Measurements from ENCODE around the gene KBTBD4. TPM values are rescaled to one million over a fixed set of nuclear protein-coding genes. Genes with fewer than 3 reads are reported as not detected.
"Not testable (repeated sequence)": the region's sequence is repeated elsewhere in the genome, so short reads cannot be mapped to it uniquely, and the experiment has no call there.

Gene KBTBD4
- total and polyA plus RNA-seq, 8 donors: 13.3 to 21.5 (median 19.5) TPM

DNA sequence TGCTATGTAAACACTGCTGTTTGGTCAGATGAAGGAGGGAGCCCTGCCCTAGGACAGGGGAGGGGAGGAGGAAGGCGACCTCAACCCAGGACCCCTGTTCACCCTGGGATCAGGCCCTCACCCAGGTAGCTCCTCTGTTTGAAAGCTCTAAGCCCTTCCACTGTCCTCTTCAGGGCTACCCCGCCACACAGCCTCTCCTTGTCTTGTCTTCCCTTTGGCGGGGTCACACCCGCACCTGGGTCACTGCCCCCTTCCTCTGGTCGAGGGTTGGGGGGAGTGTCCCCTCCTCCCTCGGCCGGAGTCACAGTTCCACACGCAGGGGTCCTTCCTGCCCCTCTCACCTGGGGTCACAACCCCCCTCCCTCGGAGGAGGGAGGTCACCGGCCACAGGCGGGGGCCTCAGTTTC, 13.8 kb downstream of the KBTBD4 start:
- Histone ChIP-seq H3K9me3 (no peaks in the 10 kb centered on the region), H3K27ac (peak overlapping the region; percentile 72 to 82), H3K4me1 (peaks cover 5 to 32% of the 10 kb centered on the region in 2 donors), H3K4me3 (peak overlapping the region; percentile 90 to 96), H3K27me3 (no peaks in the 10 kb centered on the region), H3K36me3 (peaks cover 0 to 8% of the 10 kb centered on the region in 2 donors)
- TF ChIP-seq, protein P1, sequence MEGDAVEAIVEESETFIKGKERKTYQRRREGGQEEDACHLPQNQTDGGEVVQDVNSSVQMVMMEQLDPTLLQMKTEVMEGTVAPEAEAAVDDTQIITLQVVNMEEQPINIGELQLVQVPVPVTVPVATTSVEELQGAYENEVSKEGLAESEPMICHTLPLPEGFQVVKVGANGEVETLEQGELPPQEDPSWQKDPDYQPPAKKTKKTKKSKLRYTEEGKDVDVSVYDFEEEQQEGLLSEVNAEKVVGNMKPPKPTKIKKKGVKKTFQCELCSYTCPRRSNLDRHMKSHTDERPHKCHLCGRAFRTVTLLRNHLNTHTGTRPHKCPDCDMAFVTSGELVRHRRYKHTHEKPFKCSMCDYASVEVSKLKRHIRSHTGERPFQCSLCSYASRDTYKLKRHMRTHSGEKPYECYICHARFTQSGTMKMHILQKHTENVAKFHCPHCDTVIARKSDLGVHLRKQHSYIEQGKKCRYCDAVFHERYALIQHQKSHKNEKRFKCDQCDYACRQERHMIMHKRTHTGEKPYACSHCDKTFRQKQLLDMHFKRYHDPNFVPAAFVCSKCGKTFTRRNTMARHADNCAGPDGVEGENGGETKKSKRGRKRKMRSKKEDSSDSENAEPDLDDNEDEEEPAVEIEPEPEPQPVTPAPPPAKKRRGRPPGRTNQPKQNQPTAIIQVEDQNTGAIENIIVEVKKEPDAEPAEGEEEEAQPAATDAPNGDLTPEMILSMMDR (IDR thresholded peaks at IDR 0.05): no peak
- intact Hi-C loops (cut with DNase I): loop anchor here in 1 of 2 donors (10.0 kb wide), 1 partner anchor 80 kb away; no protein-coding TSS in a partner anchor
- ATAC-seq (peak; percentile 21), DNase-seq (no peak)

GRCh38 chr11:47564366-47564765, 14.4 kb downstream of the KBTBD4 start:
- not testable (repeated sequence) for ATAC-seq
- intact Hi-C loops (cut with DNase I): loop anchor here in 1 of 2 donors (10.0 kb wide), 1 partner anchor 80 kb away; no protein-coding TSS in a partner anchor

GRCh38 chr11:47562393-47562792, 16.4 kb downstream of the KBTBD4 start:
- not testable (repeated sequence) for H3K27me3 ChIP-seq, ATAC-seq, H3K9me3 ChIP-seq, DNase-seq, H3K4me3 ChIP-seq, H3K27ac ChIP-seq, H3K36me3 ChIP-seq
- peaks cover 5 to 32% of the 10 kb centered on the region in 2 donors for H3K4me1 ChIP-seq
- intact Hi-C loops (cut with DNase I): loop anchor here in 1 of 2 donors (10.0 kb wide), 1 partner anchor 78 kb away; no protein-coding TSS in a partner anchor

More at GRCh38 chr11:47564366-47564765, 14.4 kb downstream of the KBTBD4 start:
- H3K27ac ChIP-seq, DNase-seq, H3K36me3 ChIP-seq, H3K9me3 ChIP-seq, H3K27me3 ChIP-seq: not testable (repeated sequence)
- Histone ChIP-seq H3K4me3 (peak overlapping the region in 1 of 2 donors; percentile 90), H3K4me1 (peaks cover 5 to 32% of the 10 kb centered on the region in 2 donors)

DNA sequence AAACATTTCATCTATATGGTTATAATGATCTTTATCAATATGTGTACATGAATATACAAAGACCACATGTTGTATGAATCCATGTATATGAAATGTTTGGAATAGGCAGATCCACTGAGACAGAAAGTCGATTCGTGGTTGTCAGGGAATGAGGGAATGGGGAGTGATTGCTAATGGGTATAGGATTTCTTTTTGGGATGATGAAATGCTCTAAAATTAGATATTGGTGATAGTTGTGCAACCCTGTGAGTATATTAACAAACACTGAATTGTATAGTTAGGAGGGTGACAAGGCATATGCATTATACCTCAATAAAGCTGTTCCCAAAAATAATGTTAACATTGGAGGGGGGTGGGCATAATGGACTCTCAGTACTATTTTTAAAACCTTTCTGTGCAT, 18.3 kb downstream of the KBTBD4 start:
- TF ChIP-seq, protein P1 (IDR thresholded peaks at IDR 0.05): no peak
- no peak overlapping the region for H3K4me3 ChIP-seq
- no peaks in the 10 kb centered on the region for H3K9me3 ChIP-seq
- H3K27ac ChIP-seq: no peak overlapping the region
- DNase-seq (no peak), ATAC-seq (no peak)
- peaks cover 5 to 18% of the 10 kb centered on the region in 2 donors for H3K4me1 ChIP-seq
- no peaks in the 10 kb centered on the region for H3K36me3 ChIP-seq
- intact Hi-C loops (cut with DNase I): loop anchor here in 1 of 2 donors (10.0 kb wide), 1 partner anchor 76 kb away; no protein-coding TSS in a partner anchor
- H3K27me3 ChIP-seq: no peaks in the 10 kb centered on the region

- peaks cover 0 to 8% of the 10 kb centered on the region in 2 donors for H3K4me1 ChIP-seq
- TF ChIP-seq, protein P1 (IDR thresholded peaks at IDR 0.05): no peak
- H3K9me3 ChIP-seq: no peaks in the 10 kb centered on the region
- no peak for DNase-seq
- intact Hi-C loops (cut with DNase I): loop anchor here in 1 of 2 donors (10.0 kb wide), 1 partner anchor 74 kb away; no protein-coding TSS in a partner anchor
- H3K36me3 ChIP-seq: no peaks in the 10 kb centered on the region
- no peak for ATAC-seq
- no peak overlapping the region for H3K27ac ChIP-seq
- H3K4me3 ChIP-seq: no peak overlapping the region
- H3K27me3 ChIP-seq: no peaks in the 10 kb centered on the region
Measured at GRCh38 chr11:47558695-47559094, 20.1 kb downstream of the KBTBD4 start.

- intact Hi-C loops (cut with DNase I): loop anchor here in 1 of 2 donors (10.0 kb wide), 1 partner anchor 72 kb away; no protein-coding TSS in a partner anchor
- peaks cover under 1 to 15% of the 10 kb centered on the region in 2 donors for H3K4me1 ChIP-seq
- not testable (repeated sequence) for ATAC-seq
Measured at GRCh38 chr11:47557004-47557403, 21.8 kb downstream of the KBTBD4 start.

More at GRCh38 chr11:47557004-47557403, 21.8 kb downstream of the KBTBD4 start:
- not testable (repeated sequence) for DNase-seq, H3K9me3 ChIP-seq, H3K4me3 ChIP-seq, H3K27me3 ChIP-seq, H3K27ac ChIP-seq, H3K36me3 ChIP-seq
